ENCODE results near the gene BRINP2.

- TF ChIP-seq CTCF (IDR thresholded peaks at IDR 0.05) (no peak), POLR2A (IDR thresholded peaks at IDR 0.05) (no peak)
These were observed 105.0 kb downstream of the BRINP2 start for GRCh38 chr1:177275736-177276135.

All from right lobe of liver (tissue), 4 donors.